GM12873 (cell line): ENCODE results near the gene GNG11.

Experiments
- CTCF ChIP-seq: IDR thresholded peaks from 2 replicates; pipeline ENCODE4 v1.5.1; 2012; ENCODE audit warnings: low read depth, mild to moderate bottlenecking, moderate library complexity, low read length, control low read depth; ENCODE audit not compliant: insufficient read depth; ENCODE audit errors: missing control alignments

The GNG11 gene

GRCh38 chr7:93973134-93973533, 51.6 kb downstream of the GNG11 start:
- no peak for TF ChIP-seq CTCF

- no peak for TF ChIP-seq CTCF
Observed at GRCh38 chr7:93977211-93977950, 55.8 kb downstream of the GNG11 start.
